ENCODE data around the gene MAPK8IP3.

The MAPK8IP3 gene

DNA sequence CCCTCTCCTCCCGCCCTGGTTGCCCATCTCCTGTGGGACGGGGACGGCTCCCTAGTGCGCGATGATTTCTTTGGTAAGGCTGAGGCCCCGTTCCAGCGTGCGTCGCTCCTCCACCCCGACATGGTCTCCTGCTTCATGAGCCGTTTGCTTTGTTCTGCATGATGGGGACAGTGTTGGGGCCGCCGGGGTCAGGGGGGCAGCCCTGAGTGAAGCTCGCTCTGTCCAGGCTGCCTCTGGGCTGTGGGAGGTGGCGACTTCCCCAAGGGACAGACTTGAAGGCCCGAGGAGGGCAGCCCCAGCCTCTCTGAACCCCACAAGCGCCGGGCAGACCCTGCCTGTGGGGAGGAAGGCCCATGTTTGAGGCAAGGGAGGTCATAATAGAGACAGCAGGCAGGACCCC is 52.9 kb downstream of the MAPK8IP3 start:
- H3K4me1 Mint-ChIP-seq (ENCODE audit: low read depth in 2 of 2), result peaks cover 10 to 13% of the 10 kb centered on the region in 2 donors
- H3K27me3 Mint-ChIP-seq, result no peaks in the 10 kb centered on the region
- H3K9me3 Mint-ChIP-seq, result no peaks in the 10 kb centered on the region
- no peak for ATAC-seq (replicated peaks)
- H3K27ac Mint-ChIP-seq, result peak overlapping the region in 1 of 2 donors; percentile 67
- no peak for DNase-seq
- peaks cover 40% of the 10 kb centered on the region for H3K36me3 Mint-ChIP-seq (ENCODE audit: insufficient read depth)
- no peak overlapping the region for H3K4me3 Mint-ChIP-seq

DNA sequence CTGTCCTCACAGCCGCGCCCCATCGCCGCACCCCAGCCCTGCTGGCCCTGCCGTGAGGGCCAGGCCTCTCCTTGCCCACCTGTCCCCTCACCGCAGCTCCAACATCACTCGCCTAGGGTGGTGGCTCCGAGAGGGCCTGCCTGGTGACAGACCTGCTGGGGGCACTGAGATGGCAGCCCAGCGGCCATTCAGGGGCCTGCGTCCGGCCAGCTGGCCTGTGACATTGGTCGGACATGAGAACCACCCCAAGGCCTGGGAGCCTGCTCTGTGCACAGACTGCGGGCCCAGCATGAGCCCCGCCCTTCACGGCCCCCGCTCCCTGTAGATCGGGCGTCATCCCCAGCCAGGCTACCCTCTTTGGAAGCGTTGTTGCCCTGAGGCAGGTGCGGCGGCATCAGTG is 53.5 kb downstream of the MAPK8IP3 start:
- Mint-ChIP-seq H3K36me3 (ENCODE audit: insufficient read depth) (peaks cover 36% of the 10 kb centered on the region), H3K4me3 (no peak overlapping the region), H3K9me3 (no peaks in the 10 kb centered on the region), H3K27me3 (no peaks in the 10 kb centered on the region), H3K4me1 (ENCODE audit: low read depth in 2 of 2) (peaks cover 10 to 13% of the 10 kb centered on the region in 2 donors), H3K27ac (no peak overlapping the region)
- DNase-seq (no peak), ATAC-seq (replicated peaks) (no peak)

DNA sequence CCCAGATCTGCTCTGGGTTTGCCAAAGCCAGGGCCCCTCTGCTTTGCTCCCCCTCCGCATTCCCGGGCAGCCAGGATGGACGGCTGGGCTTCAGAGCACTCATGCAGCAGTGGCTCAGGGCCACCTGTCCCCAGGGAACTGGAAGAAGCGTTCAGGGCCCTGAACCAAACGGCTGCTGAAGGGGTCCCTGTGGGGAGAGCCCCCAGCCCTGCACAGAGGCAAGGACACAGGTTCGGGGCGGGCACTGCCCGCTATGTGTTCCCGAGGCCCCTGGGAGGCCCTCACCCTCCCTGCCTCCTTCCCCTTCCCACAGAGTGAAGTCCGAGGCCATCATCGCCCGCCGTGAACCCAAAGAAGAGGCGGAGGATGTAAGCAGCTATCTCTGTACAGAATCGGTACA is 54.9 kb downstream of the MAPK8IP3 start:
- Mint-ChIP-seq H3K4me1 (ENCODE audit: low read depth in 2 of 2) (peaks cover 10 to 13% of the 10 kb centered on the region in 2 donors), H3K9me3 (no peaks in the 10 kb centered on the region), H3K4me3 (no peak overlapping the region), H3K27ac (peak overlapping the region in 1 of 2 donors; percentile 73), H3K27me3 (no peaks in the 10 kb centered on the region), H3K36me3 (ENCODE audit: insufficient read depth) (peaks cover 29% of the 10 kb centered on the region)
- DNase-seq (no peak), ATAC-seq (replicated peaks) (no peak)

DNA sequence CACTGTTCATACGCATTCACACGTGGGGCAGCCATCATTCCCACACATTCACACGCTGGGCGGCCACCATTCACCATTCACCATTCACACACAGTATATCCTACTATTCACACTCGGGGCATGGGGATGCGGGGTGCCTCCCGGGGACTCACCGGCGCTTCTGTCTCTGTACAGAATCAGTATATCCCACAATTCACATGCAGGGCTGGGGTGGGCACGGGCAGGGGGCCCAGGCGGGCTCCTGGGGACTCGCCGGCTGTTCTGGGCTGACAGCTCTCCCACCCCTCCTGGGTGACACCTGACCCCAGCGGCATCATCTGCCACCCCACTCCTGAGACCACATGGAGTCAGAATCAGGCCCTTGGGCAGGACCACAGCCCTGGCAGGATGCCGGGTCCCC is 55.8 kb downstream of the MAPK8IP3 start:
- Mint-ChIP-seq H3K27me3 (no peaks in the 10 kb centered on the region), H3K27ac (peak overlapping the region in 1 of 2 donors; percentile 73), H3K4me1 (ENCODE audit: low read depth in 2 of 2) (peaks cover 8 to 11% of the 10 kb centered on the region in 2 donors), H3K9me3 (no peaks in the 10 kb centered on the region), H3K4me3 (no peak overlapping the region), H3K36me3 (ENCODE audit: insufficient read depth) (peaks cover 29% of the 10 kb centered on the region)
- DNase-seq (no peak), ATAC-seq (replicated peaks) (no peak)

DNA sequence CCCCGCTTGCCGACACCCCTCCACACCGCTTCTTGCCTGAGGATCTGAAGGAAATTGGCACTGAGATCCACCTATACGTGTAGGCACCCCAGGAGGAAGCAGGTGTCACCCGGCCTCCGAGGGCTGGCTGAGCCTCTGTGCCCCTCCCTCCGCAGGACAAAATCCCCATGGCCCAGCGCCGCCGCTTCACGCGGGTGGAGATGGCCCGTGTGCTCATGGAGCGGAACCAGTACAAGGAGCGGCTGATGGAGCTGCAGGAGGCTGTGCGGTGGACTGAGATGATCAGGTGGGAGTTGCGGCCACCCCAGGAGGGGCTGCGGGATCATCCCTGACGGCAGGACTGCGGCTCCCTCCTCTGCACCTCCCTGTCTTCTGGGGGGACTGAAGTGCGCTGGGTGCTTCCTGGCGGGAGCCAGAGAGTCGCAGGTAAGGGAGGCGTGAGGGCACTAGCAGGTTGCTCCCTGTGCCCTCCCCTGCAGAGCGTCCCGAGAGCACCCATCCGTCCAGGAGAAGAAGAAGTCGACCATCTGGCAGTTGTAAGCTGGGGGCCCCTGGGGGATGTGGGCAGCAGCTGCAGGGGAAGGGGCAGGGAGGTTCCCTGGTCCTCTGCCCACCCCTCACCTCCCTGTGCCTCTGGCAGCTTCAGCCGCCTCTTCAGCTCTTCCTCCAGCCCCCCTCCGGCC is 56.3 kb downstream of the MAPK8IP3 start:
- DNase-seq (no peak), ATAC-seq (replicated peaks) (no peak)
- Mint-ChIP-seq H3K4me3 (no peak overlapping the region), H3K9me3 (no peaks in the 10 kb centered on the region), H3K27me3 (no peaks in the 10 kb centered on the region), H3K4me1 (ENCODE audit: low read depth in 2 of 2) (peaks cover 4 to 5% of the 10 kb centered on the region in 2 donors), H3K36me3 (ENCODE audit: insufficient read depth) (peaks cover 33% of the 10 kb centered on the region), H3K27ac (no peak overlapping the region)

DNA sequence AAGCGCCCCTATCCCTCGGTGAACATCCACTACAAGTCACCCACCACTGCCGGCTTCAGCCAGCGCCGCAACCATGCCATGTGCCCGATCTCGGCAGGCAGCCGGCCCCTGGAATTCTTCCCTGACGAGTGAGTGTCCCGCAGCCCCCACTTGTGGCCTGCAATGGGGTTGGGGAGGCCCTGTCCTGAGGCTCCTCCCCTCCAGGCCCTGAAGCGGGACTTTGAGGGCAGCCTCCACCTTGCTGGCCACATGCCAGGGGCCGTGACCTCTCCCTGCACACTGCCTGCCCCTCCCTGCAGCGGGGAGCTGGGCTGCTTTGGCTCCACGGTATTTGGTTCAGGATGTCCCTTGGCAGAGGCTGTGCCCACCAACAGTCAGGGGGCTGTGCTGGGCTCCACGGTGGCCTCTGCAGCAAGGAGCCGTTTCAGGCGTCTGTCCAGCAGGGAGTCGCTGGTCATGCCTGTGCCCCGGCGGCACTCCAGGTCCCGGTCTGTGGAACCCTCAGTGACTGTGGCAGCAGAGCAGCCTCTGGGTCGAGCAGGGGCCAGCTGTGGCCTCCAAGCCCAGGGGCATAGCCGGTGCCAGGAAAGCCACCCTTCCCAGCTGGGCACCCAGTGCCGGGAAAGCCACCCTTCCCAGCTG is 57.0 kb downstream of the MAPK8IP3 start:
- Mint-ChIP-seq H3K36me3 (ENCODE audit: insufficient read depth) (peaks cover 32% of the 10 kb centered on the region), H3K27me3 (no peaks in the 10 kb centered on the region), H3K9me3 (no peaks in the 10 kb centered on the region), H3K4me1 (ENCODE audit: low read depth in 2 of 2) (no peaks in the 10 kb centered on the region), H3K4me3 (no peak overlapping the region), H3K27ac (no peak overlapping the region)
- ATAC-seq (replicated peaks) (no peak), DNase-seq (no peak)

DNA sequence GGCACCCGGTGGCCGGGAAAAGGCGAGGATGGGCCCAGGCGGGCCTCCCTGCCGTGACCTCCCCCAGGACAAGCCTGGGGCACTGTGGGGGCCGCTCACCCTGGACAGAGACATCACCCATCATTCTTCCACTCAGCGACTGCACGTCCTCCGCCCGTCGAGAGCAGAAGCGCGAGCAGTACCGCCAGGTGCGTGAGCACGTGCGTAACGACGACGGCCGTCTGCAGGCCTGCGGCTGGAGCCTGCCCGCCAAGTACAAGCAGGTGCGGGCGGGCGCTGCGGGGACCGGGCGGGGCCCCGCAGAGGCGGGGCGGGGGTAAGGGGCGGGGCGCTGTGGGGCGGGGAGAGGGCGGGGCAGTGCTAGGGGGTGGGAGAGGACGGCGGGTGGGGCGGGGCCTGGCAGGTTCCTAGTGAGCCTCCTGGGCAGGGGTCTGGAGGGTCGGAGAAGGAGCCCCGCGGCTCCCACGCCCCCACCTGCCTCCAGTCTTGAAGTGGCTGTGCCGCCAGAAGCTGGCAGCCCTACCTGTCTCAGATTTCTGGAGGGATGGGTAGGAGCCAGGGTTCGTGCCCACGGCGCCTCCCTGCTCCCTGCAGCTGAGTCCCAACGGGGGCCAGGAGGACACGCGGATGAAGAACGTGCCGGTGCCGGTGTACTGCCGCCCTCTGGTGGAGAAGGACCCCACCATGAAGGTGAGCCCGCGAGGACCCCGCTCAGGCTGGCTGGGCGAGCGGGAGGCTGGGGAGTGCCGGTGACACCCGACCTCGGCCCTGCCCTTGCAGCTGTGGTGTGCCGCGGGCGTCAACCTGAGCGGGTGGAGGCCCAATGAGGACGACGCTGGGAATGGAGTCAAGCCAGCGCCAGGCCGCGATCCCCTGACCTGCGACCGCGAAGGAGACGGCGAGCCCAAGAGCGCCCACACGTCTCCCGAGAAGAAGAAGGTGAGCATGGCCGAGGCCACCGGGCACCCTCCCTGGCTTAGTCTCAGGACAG is 57.8 kb downstream of the MAPK8IP3 start:
- Mint-ChIP-seq H3K36me3 (ENCODE audit: insufficient read depth) (peaks cover 31% of the 10 kb centered on the region), H3K27ac (no peak overlapping the region), H3K4me3 (no peak overlapping the region), H3K27me3 (no peaks in the 10 kb centered on the region), H3K4me1 (ENCODE audit: low read depth in 2 of 2) (no peaks in the 10 kb centered on the region), H3K9me3 (no peaks in the 10 kb centered on the region)
- DNase-seq (no peak), ATAC-seq (replicated peaks) (no peak)

DNA sequence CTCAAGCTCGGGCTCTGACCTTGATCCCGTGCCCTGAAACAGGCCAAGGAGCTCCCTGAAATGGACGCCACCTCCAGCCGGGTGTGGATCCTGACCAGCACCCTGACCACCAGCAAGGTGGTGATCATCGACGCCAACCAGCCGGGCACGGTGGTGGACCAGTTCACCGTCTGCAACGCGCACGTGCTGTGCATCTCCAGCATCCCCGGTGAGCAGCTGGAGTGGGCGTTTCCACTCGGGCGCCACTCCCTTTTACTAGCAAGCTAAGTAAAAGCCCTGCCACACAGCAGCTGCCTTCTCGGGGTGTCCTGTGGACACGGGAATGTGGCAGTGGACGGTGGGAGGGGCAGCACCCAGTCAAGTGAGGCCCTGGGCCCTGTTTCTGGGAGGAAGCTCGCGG is 59.0 kb downstream of the MAPK8IP3 start:
- Mint-ChIP-seq H3K4me1 (ENCODE audit: low read depth in 2 of 2) (peaks cover 0 to 2% of the 10 kb centered on the region in 2 donors), H3K9me3 (no peaks in the 10 kb centered on the region), H3K36me3 (ENCODE audit: insufficient read depth) (peaks cover 38% of the 10 kb centered on the region), H3K27ac (no peak overlapping the region), H3K27me3 (no peaks in the 10 kb centered on the region), H3K4me3 (no peak overlapping the region)
- no peak for ATAC-seq (replicated peaks)
- no peak for DNase-seq

DNA sequence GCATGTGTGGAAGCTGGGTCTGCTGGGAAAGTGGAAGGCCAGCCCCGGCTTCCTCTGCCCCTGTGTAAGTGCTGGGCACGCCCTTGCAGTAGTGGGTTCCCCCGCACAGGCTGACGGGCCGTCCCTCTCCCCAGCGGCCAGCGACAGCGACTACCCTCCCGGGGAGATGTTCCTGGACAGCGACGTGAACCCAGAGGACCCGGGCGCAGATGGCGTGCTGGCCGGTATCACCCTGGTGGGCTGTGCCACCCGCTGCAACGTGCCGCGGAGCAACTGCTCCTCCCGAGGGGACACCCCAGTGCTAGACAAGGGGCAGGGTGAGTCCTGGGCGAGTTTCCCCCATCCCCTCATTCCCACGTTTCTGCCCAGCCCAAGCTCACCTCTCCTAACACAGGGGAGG is 59.8 kb downstream of the MAPK8IP3 start:
- no peak for DNase-seq
- Mint-ChIP-seq H3K36me3 (ENCODE audit: insufficient read depth) (peaks cover 45% of the 10 kb centered on the region), H3K9me3 (no peaks in the 10 kb centered on the region), H3K27me3 (no peaks in the 10 kb centered on the region), H3K4me1 (ENCODE audit: low read depth in 2 of 2) (peaks cover 4 to 8% of the 10 kb centered on the region in 2 donors), H3K27ac (no peak overlapping the region), H3K4me3 (no peak overlapping the region)
- no peak for ATAC-seq (replicated peaks)

DNA sequence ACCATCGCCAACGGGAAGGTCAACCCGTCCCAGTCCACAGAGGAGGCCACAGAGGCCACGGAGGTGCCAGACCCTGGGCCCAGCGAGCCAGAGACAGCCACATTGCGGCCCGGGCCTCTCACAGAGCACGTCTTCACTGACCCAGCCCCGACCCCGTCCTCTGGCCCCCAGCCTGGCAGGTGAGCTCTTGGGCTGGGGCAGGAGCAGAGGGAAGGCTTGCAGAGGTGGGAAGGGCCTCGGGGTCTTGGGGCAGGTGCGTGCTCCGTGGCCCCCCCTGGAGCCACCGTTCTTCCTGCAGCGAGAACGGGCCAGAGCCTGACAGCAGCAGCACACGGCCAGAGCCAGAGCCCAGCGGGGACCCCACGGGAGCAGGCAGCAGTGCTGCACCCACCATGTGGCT is 60.2 kb downstream of the MAPK8IP3 start:
- H3K27ac Mint-ChIP-seq, result no peak overlapping the region
- no peak for ATAC-seq (replicated peaks)
- H3K4me1 Mint-ChIP-seq (ENCODE audit: low read depth in 2 of 2), result peaks cover 4 to 8% of the 10 kb centered on the region in 2 donors
- no peaks in the 10 kb centered on the region for H3K27me3 Mint-ChIP-seq
- H3K9me3 Mint-ChIP-seq, result no peaks in the 10 kb centered on the region
- DNase-seq, result no peak
- peaks cover 45% of the 10 kb centered on the region for H3K36me3 Mint-ChIP-seq (ENCODE audit: insufficient read depth)
- no peak overlapping the region for H3K4me3 Mint-ChIP-seq

DNA sequence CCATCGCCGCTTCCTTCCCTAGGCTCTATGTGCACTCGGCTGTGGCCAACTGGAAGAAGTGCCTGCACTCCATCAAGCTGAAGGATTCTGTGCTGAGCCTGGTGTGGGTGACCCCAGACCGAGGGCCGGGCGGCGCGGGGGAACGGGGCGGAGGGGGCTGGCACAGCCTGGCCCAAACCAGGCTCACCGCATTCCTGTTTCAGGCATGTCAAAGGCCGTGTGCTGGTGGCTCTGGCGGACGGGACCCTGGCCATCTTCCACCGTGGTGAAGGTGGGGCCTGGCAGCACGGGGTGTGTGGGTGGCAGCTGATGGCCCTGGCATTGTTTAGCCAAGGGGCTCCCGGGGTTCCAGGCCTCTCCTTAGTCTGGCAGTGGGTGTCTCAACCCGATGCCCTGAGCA is 60.7 kb downstream of the MAPK8IP3 start:
- peaks cover 5 to 8% of the 10 kb centered on the region in 2 donors for H3K4me1 Mint-ChIP-seq (ENCODE audit: low read depth in 2 of 2)
- DNase-seq (no peak), ATAC-seq (replicated peaks) (no peak)
- H3K4me3 Mint-ChIP-seq, result no peak overlapping the region
- peaks cover 43% of the 10 kb centered on the region for H3K36me3 Mint-ChIP-seq (ENCODE audit: insufficient read depth)
- no peaks in the 10 kb centered on the region for H3K9me3 Mint-ChIP-seq
- H3K27ac Mint-ChIP-seq, result peak overlapping the region in 1 of 2 donors; percentile 76
- no peaks in the 10 kb centered on the region for H3K27me3 Mint-ChIP-seq

DNA sequence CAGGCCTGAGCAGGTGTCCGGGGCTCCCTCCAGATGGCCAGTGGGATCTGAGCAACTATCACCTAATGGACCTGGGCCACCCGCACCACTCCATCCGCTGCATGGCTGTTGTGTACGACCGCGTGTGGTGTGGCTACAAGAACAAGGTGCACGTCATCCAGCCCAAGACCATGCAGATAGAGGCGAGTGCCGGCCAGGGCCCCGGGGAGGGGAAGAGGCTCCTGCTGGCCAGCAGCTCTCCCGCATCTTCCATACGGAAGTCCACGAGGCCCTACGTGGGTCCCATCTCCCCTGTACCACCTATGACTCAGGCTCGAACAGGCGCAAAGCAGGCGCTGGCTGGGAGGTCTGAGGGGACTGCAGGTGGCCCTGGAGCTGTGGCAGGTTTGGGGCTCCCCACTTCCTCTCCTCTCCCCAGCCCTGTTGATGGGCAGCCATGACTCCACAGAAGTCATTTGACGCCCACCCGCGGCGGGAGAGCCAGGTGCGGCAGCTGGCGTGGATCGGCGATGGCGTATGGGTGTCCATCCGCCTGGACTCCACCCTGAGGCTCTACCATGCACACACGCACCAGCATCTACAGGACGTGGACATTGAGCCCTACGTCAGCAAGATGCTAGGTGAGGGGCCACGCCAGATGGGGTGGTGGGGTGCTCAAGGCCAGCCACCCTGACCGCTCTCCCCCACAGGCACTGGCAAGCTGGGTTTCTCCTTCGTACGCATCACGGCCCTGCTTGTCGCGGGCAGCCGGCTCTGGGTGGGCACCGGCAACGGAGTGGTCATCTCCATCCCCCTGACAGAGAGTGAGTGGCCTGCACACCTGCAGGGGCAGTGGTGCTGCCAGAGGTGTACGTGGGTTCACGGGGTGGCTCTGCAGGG is 61.4 kb downstream of the MAPK8IP3 start:
- Mint-ChIP-seq H3K4me3 (no peak overlapping the region), H3K27ac (peak overlapping the region in 1 of 2 donors; percentile 76), H3K27me3 (no peaks in the 10 kb centered on the region), H3K9me3 (no peaks in the 10 kb centered on the region), H3K36me3 (ENCODE audit: insufficient read depth) (peaks cover 45% of the 10 kb centered on the region), H3K4me1 (ENCODE audit: low read depth in 2 of 2) (peaks cover 11 to 14% of the 10 kb centered on the region in 2 donors)
- no peak for ATAC-seq (replicated peaks)
- DNase-seq, result no peak
